Breast epithelium (tissue), 4 donors: ENCODE data around the gene SEMA4G. TPM values are rescaled to one million over a fixed set of nuclear protein-coding genes. Genes with fewer than 3 reads are reported as not detected.
A peak's percentile ranks its signal among the peaks of the same experiment; 100 is the strongest.

Experiments used
- DNase-seq, 2 donors: peaks; one replicate each; pipeline ENCODE4 v3.0.0-alpha.2; 2019; ENCODE audit warnings: low spot score in 2 of 2
- H3K27ac ChIP-seq, 2 donors: fragments of 200-600 bp; sonication (generic) in 1 of 2; one replicate each; pipeline ENCODE4 v1.5.1; 2016 to 2019; ENCODE audit warnings: mild to moderate bottlenecking in 1 of 2
- H3K27me3 ChIP-seq, 2 donors: fragments of 200-600 bp; sonication (generic) in 1 of 2; one replicate each; pipeline versions ENCODE4 v1.5.1 to v1.6.0; 2017 to 2019; ENCODE audit warnings: control low read depth in 1 of 2, mild to moderate bottlenecking in 1 of 2
- H3K36me3 ChIP-seq: fragments of 200-600 bp; one replicate; pipeline ENCODE4 v1.5.1; 2019
- H3K4me1 ChIP-seq, 2 donors: fragments of 200-600 bp; sonication (generic); one replicate each; pipeline ENCODE4 v1.5.1; 2016 to 2019; ENCODE audit warnings: control low read depth in 1 of 2
- H3K4me3 ChIP-seq, 3 donors: fragments of 200-600 bp; sonication (generic); 1 replicate in 2 of 3; 2 replicates in 1 of 3; pipeline ENCODE4 v1.5.1; 2016 to 2019; ENCODE audit warnings: mild to moderate bottlenecking in 3 of 3, moderate library complexity in 2 of 3
- H3K9me3 ChIP-seq, 2 donors: fragments of 200-600 bp; sonication (generic) in 1 of 2; one replicate each; pipeline ENCODE4 v1.5.1; 2016 to 2019; ENCODE audit warnings: control low read depth in 1 of 2
- CTCF ChIP-seq, 3 donors: fragments of 450-650 bp; IDR thresholded peaks; one replicate each; pipeline ENCODE4 v1.5.1; 2016 to 2017; ENCODE audit warnings: antibody characterized with exemption in 3 of 3, mild to moderate bottlenecking in 3 of 3, moderate library complexity in 3 of 3
- POLR2A ChIP-seq: fragments of 450-650 bp; IDR thresholded peaks from one replicate; pipeline ENCODE4 v1.6.1; 2016; ENCODE audit warnings: antibody characterized with exemption, mild to moderate bottlenecking, moderate library complexity
- POLR2AphosphoS5 ChIP-seq, 3 donors: sonication (generic); formaldehyde crosslinking; IDR thresholded peaks; one replicate each; pipeline ENCODE4 v1.6.1; 2017; ENCODE audit warnings: antibody characterized with exemption in 3 of 3
- intact Hi-C: fragments of 100-400 bp; cut with DNase I; formaldehyde crosslinking; loops from one replicate; pipeline ENCODE4 v1.15.1; 2023; ENCODE audit warnings: low total_unique reads
- total RNA-seq, 3 donors: library from RNA; depleted of rRNA; stranded (reverse); fragments of >200 nt; gene quantifications; one replicate each; pipeline ENCODE4 v1.1.0, GENCODE V29; 2016

Gene SEMA4G
- total RNA-seq, 3 donors from 2014 or later, result 0.48 to 2.9 (median 2.2) TPM

GRCh38 chr10:100995181-100995580 lies 25.9 kb downstream of the SEMA4G start:
- Histone ChIP-seq H3K27me3 (no peaks in the 10 kb centered on the region), H3K27ac (no peak overlapping the region), H3K4me1 (no peaks in the 10 kb centered on the region), H3K9me3 (no peaks in the 10 kb centered on the region), H3K36me3 (no peaks in the 10 kb centered on the region), H3K4me3 (no peak overlapping the region)
- intact Hi-C loops, result no loop called here
- TF ChIP-seq CTCF (IDR thresholded peaks at IDR 0.05) (no peak), POLR2A (no peak), POLR2AphosphoS5 (IDR thresholded peaks at IDR 0.05) (no peak)
- no peak for DNase-seq

GRCh38 chr10:100996678-100997359 lies 27.5 kb downstream of the SEMA4G start:
- H3K36me3 ChIP-seq, result no peaks in the 10 kb centered on the region
- H3K27ac ChIP-seq, result peak overlapping the region; percentile 97 to 100
- no peaks in the 10 kb centered on the region for H3K27me3 ChIP-seq
- H3K9me3 ChIP-seq, result no peaks in the 10 kb centered on the region
- H3K4me3 ChIP-seq, result peak overlapping the region; percentile 59 to 92 (median 80)
- peaks cover 8 to 10% of the 10 kb centered on the region in 2 donors for H3K4me1 ChIP-seq
- DNase-seq, result no peak
- intact Hi-C loops, result no loop called here
- TF ChIP-seq POLR2A (no peak), POLR2AphosphoS5 (IDR thresholded peaks at IDR 0.05) (no peak), CTCF (IDR thresholded peaks at IDR 0.05) (no peak)

- intact Hi-C loops, result no loop called here
- no peaks in the 10 kb centered on the region for H3K27me3 ChIP-seq
- TF ChIP-seq CTCF (IDR thresholded peaks at IDR 0.05), result peak; percentile 80 to 92 (median 89)
- TF ChIP-seq POLR2A, result no peak
- TF ChIP-seq POLR2AphosphoS5 (IDR thresholded peaks at IDR 0.05), result no peak
Measured at GRCh38 chr10:100997360-100998182, 28.3 kb downstream of the SEMA4G start.

GRCh38 chr10:100998183-100998990 lies 29.1 kb downstream of the SEMA4G start:
- Histone ChIP-seq H3K36me3 (no peaks in the 10 kb centered on the region), H3K4me1 (peaks cover 12 to 13% of the 10 kb centered on the region in 2 donors), H3K27ac (peak overlapping the region; percentile 97 to 100), H3K4me3 (peak overlapping the region; percentile 59 to 92 (median 80)), H3K9me3 (no peaks in the 10 kb centered on the region), H3K27me3 (no peaks in the 10 kb centered on the region)
- DNase-seq, result peak; percentile 80 to 87
- intact Hi-C loops, result no loop called here
- TF ChIP-seq POLR2AphosphoS5 (IDR thresholded peaks at IDR 0.05) (no peak), POLR2A (no peak), CTCF (IDR thresholded peaks at IDR 0.05) (no peak)

More at GRCh38 chr10:100997360-100998182, 28.3 kb downstream of the SEMA4G start:
- Histone ChIP-seq H3K4me1 (peaks cover 12 to 13% of the 10 kb centered on the region in 2 donors), H3K27ac (peak overlapping the region; percentile 97 to 100), H3K9me3 (no peaks in the 10 kb centered on the region), H3K4me3 (peak overlapping the region; percentile 59 to 92 (median 80)), H3K36me3 (no peaks in the 10 kb centered on the region)
- peak; percentile 57 to 82 for DNase-seq
